ENCODE results near the gene TICRR.

The TICRR gene

GRCh38 chr15:89652666-89653065 is 77.4 kb downstream of the TICRR start:
- Histone ChIP-seq H2BK15ac (replicated peaks; ENCODE audit: low read depth) (no peak overlapping the region), H3K23ac (ENCODE audit: low read length) (no peak overlapping the region), H3K79me2 (ENCODE audit: control insufficient read depth, insufficient read depth, low read length) (peaks cover 12% of the 10 kb centered on the region), H4K5ac (ENCODE audit: low read length) (no peak overlapping the region), H3K4me1 (ENCODE audit: control insufficient read depth, low read depth, low read length) (peaks cover 2% of the 10 kb centered on the region), H3K27me3 (ENCODE audit: insufficient read depth, low read length, poor library complexity) (no peaks in the 10 kb centered on the region), H3K4me2 (ENCODE audit: low read length) (no peak overlapping the region), H4K8ac (ENCODE audit: low read depth, low read length) (no peak overlapping the region), H3K4ac (ENCODE audit: low read depth, low read length) (no peak overlapping the region), H2BK5ac (ENCODE audit: low read length) (no peak overlapping the region), H3K4me3 (ENCODE audit: low read length) (no peak overlapping the region), H2AK5ac (ENCODE audit: low read length) (no peak overlapping the region), H3K79me1 (ENCODE audit: low read length) (peaks cover 22% of the 10 kb centered on the region), H3K27ac (ENCODE audit: low read depth, low read length) (no peak overlapping the region), H3K18ac (ENCODE audit: low read length) (no peak overlapping the region), H3K36me3 (ENCODE audit: control insufficient read depth, insufficient read depth, low read length) (no peaks in the 10 kb centered on the region), H2BK120ac (ENCODE audit: low read depth, low read length) (no peak overlapping the region), H3K9ac (ENCODE audit: low read length) (no peak overlapping the region), H3K56ac (ENCODE audit: low read length) (no peak overlapping the region)
- DNase-seq, result no peak
- no CpG with 5 or more reads among the region's 16 CpGs for WGBS (ENCODE audit: extremely low coverage, insufficient coverage, low lambda C conversion rate)

GRCh38 chr15:89653578-89653977 is 78.3 kb downstream of the TICRR start:
- H3K36me3 ChIP-seq (ENCODE audit: control insufficient read depth, insufficient read depth, low read length), result no peaks in the 10 kb centered on the region
- no peak overlapping the region for H3K4me3 ChIP-seq (ENCODE audit: low read length)
- no peak overlapping the region for H3K18ac ChIP-seq (ENCODE audit: low read length)
- H3K27me3 ChIP-seq (ENCODE audit: insufficient read depth, low read length, poor library complexity), result no peaks in the 10 kb centered on the region
- peak overlapping the region; percentile 34 for H3K56ac ChIP-seq (ENCODE audit: low read length)
- H2BK15ac ChIP-seq (replicated peaks; ENCODE audit: low read depth), result no peak overlapping the region
- H3K4me1 ChIP-seq (ENCODE audit: control insufficient read depth, low read depth, low read length), result peaks cover 2% of the 10 kb centered on the region
- H3K4me2 ChIP-seq (ENCODE audit: low read length), result no peak overlapping the region
- no peak overlapping the region for H3K27ac ChIP-seq (ENCODE audit: low read depth, low read length)
- no CpG with 5 or more reads among the region's 2 CpGs for WGBS (ENCODE audit: extremely low coverage, insufficient coverage, low lambda C conversion rate)
- no peak overlapping the region for H3K23ac ChIP-seq (ENCODE audit: low read length)
- no peak overlapping the region for H4K5ac ChIP-seq (ENCODE audit: low read length)
- H3K79me2 ChIP-seq (ENCODE audit: control insufficient read depth, insufficient read depth, low read length), result peaks cover 12% of the 10 kb centered on the region
- H2BK5ac ChIP-seq (ENCODE audit: low read length), result no peak overlapping the region
- DNase-seq, result no peak
- no peak overlapping the region for H3K9ac ChIP-seq (ENCODE audit: low read length)
- no peak overlapping the region for H4K8ac ChIP-seq (ENCODE audit: low read depth, low read length)
- H3K4ac ChIP-seq (ENCODE audit: low read depth, low read length), result no peak overlapping the region
- peaks cover 22% of the 10 kb centered on the region for H3K79me1 ChIP-seq (ENCODE audit: low read length)
- H2AK5ac ChIP-seq (ENCODE audit: low read length), result no peak overlapping the region
- no peak overlapping the region for H2BK120ac ChIP-seq (ENCODE audit: low read depth, low read length)

GRCh38 chr15:89654301-89654761 is 79.1 kb downstream of the TICRR start:
- no peak overlapping the region for H2AK5ac ChIP-seq (ENCODE audit: low read length)
- peak overlapping the region; percentile 98 for H3K4me2 ChIP-seq (ENCODE audit: low read length)
- no peak for DNase-seq
- H3K4me3 ChIP-seq (ENCODE audit: low read length), result peak overlapping the region; percentile 88
- no peak overlapping the region for H4K5ac ChIP-seq (ENCODE audit: low read length)
- no peaks in the 10 kb centered on the region for H3K36me3 ChIP-seq (ENCODE audit: control insufficient read depth, insufficient read depth, low read length)
- no peak overlapping the region for H2BK120ac ChIP-seq (ENCODE audit: low read depth, low read length)
- H3K27ac ChIP-seq (ENCODE audit: low read depth, low read length), result no peak overlapping the region
- peaks cover 12% of the 10 kb centered on the region for H3K79me2 ChIP-seq (ENCODE audit: control insufficient read depth, insufficient read depth, low read length)
- H3K18ac ChIP-seq (ENCODE audit: low read length), result no peak overlapping the region
- H3K23ac ChIP-seq (ENCODE audit: low read length), result peak overlapping the region; percentile 80
- no peak overlapping the region for H2BK15ac ChIP-seq (replicated peaks; ENCODE audit: low read depth)
- H3K4ac ChIP-seq (ENCODE audit: low read depth, low read length), result no peak overlapping the region
- H3K79me1 ChIP-seq (ENCODE audit: low read length), result peaks cover 22% of the 10 kb centered on the region
- H3K9ac ChIP-seq (ENCODE audit: low read length), result peak overlapping the region; percentile 94
- no CpG with 5 or more reads among the region's 14 CpGs for WGBS (ENCODE audit: extremely low coverage, insufficient coverage, low lambda C conversion rate)
- H3K56ac ChIP-seq (ENCODE audit: low read length), result peak overlapping the region; percentile 93
- H2BK5ac ChIP-seq (ENCODE audit: low read length), result no peak overlapping the region
- peaks cover 2% of the 10 kb centered on the region for H3K4me1 ChIP-seq (ENCODE audit: control insufficient read depth, low read depth, low read length)
- no peaks in the 10 kb centered on the region for H3K27me3 ChIP-seq (ENCODE audit: insufficient read depth, low read length, poor library complexity)
- no peak overlapping the region for H4K8ac ChIP-seq (ENCODE audit: low read depth, low read length)

- peak; percentile 88 for DNase-seq
- H3K79me2 ChIP-seq (ENCODE audit: control insufficient read depth, insufficient read depth, low read length), result peaks cover 12% of the 10 kb centered on the region
- no peak within 1 kb of the TSS for H2BK120ac ChIP-seq (ENCODE audit: low read depth, low read length)
- no CpG with 5 or more reads among the region's 87 CpGs for WGBS (ENCODE audit: extremely low coverage, insufficient coverage, low lambda C conversion rate)
- H3K4me3 ChIP-seq (ENCODE audit: low read length), result peak within 1 kb of the TSS; percentile 88
- H3K9ac ChIP-seq (ENCODE audit: low read length), result peak within 1 kb of the TSS; percentile 94
- H3K4me1 ChIP-seq (ENCODE audit: control insufficient read depth, low read depth, low read length), result peaks cover 2% of the 10 kb centered on the region
- peak within 1 kb of the TSS; percentile 33 for H4K5ac ChIP-seq (ENCODE audit: low read length)
- H3K4me2 ChIP-seq (ENCODE audit: low read length), result peak within 1 kb of the TSS; percentile 98
- no peaks in the 10 kb centered on the region for H3K36me3 ChIP-seq (ENCODE audit: control insufficient read depth, insufficient read depth, low read length)
- no peaks in the 10 kb centered on the region for H3K27me3 ChIP-seq (ENCODE audit: insufficient read depth, low read length, poor library complexity)
- peak within 1 kb of the TSS; percentile 93 for H3K56ac ChIP-seq (ENCODE audit: low read length)
- H3K23ac ChIP-seq (ENCODE audit: low read length), result peak within 1 kb of the TSS; percentile 80
- H2BK15ac ChIP-seq (replicated peaks; ENCODE audit: low read depth), result no peak within 1 kb of the TSS
- no peak within 1 kb of the TSS for H3K27ac ChIP-seq (ENCODE audit: low read depth, low read length)
- H3K79me1 ChIP-seq (ENCODE audit: low read length), result peaks cover 20% of the 10 kb centered on the region
- H3K18ac ChIP-seq (ENCODE audit: low read length), result peak within 1 kb of the TSS; percentile 44
- H2AK5ac ChIP-seq (ENCODE audit: low read length), result no peak within 1 kb of the TSS
- H4K8ac ChIP-seq (ENCODE audit: low read depth, low read length), result no peak within 1 kb of the TSS
- no peak within 1 kb of the TSS for H3K4ac ChIP-seq (ENCODE audit: low read depth, low read length)
- peak within 1 kb of the TSS; percentile 71 for H2BK5ac ChIP-seq (ENCODE audit: low read length)
These were observed 79.9 kb downstream of the TICRR start, which contains the start of gene KIF7 for GRCh38 chr15:89654847-89655805. KIF7 (minus strand) TSS chr15:89655467; CDS start chr15:89652930, 2,537 bp downstream.

GRCh38 chr15:89656116-89656815 is 81.0 kb downstream of the TICRR start:
- Histone ChIP-seq H2BK120ac (ENCODE audit: low read depth, low read length) (no peak overlapping the region), H2BK5ac (ENCODE audit: low read length) (no peak overlapping the region), H3K36me3 (ENCODE audit: control insufficient read depth, insufficient read depth, low read length) (no peaks in the 10 kb centered on the region), H3K23ac (ENCODE audit: low read length) (no peak overlapping the region), H3K79me2 (ENCODE audit: control insufficient read depth, insufficient read depth, low read length) (peaks cover 12% of the 10 kb centered on the region), H3K4me3 (ENCODE audit: low read length) (no peak overlapping the region), H4K5ac (ENCODE audit: low read length) (no peak overlapping the region), H3K27ac (ENCODE audit: low read depth, low read length) (no peak overlapping the region), H3K18ac (ENCODE audit: low read length) (no peak overlapping the region), H3K56ac (ENCODE audit: low read length) (no peak overlapping the region), H4K8ac (ENCODE audit: low read depth, low read length) (no peak overlapping the region), H3K4me1 (ENCODE audit: control insufficient read depth, low read depth, low read length) (peaks cover 2% of the 10 kb centered on the region), H2AK5ac (ENCODE audit: low read length) (no peak overlapping the region), H3K27me3 (ENCODE audit: insufficient read depth, low read length, poor library complexity) (no peaks in the 10 kb centered on the region), H3K4me2 (ENCODE audit: low read length) (no peak overlapping the region), H2BK15ac (replicated peaks; ENCODE audit: low read depth) (no peak overlapping the region), H3K79me1 (ENCODE audit: low read length) (peaks cover 20% of the 10 kb centered on the region), H3K9ac (ENCODE audit: low read length) (no peak overlapping the region), H3K4ac (ENCODE audit: low read depth, low read length) (no peak overlapping the region)
- DNase-seq, result no peak
- no CpG with 5 or more reads among the region's 7 CpGs for WGBS (ENCODE audit: extremely low coverage, insufficient coverage, low lambda C conversion rate)
